Raji (cell line): ENCODE results near the gene MAPK14.
A peak's percentile ranks its signal among the peaks of the same experiment; 100 is the strongest.

Source experiments
- POLR2A ChIP-seq: IDR thresholded peaks from 2 replicates; pipeline ENCODE4 v1.6.1; 2011; ENCODE audit warnings: low read depth, low read length, control low read depth; ENCODE audit not compliant: insufficient read depth

The MAPK14 gene

DNA sequence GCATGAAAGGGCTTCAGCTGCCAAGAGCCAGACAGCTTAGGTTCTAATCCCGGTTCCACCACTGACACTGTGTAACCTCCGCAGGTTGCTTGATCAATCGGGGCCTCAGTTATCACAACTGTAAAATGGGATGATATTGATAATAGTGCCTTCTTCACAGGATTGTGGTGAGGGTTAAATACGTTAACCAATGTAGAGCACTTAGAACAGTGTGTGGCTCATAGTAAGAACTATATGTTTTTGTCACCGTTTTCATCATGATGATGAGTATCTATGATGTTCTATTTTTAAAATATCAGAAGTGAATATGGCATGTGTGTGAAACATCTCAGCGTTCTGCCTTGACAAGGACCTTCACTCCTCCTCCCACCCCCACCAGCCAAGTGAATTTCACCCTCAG, 92.4 kb downstream of the MAPK14 start:
- no peak for TF ChIP-seq POLR2A

DNA sequence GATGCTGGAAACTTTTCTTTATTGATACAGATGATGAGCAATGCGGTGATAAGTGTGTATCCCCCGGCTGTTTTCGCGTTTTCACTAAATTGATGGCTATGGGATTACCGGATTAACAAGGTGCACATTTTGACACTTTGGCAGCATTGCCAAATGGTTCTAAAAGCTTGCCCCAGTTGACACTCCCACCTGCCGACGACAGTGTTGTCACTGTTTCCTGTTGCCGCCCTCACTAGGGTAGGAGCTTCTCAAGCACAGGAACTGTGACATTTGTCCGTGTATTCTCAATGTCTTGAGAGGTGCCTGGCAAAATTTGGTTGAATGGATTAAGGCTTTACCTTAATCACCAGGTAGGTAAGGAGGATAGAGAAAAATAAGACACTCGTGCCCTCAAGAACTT, 92.9 kb downstream of the MAPK14 start:
- TF ChIP-seq POLR2A: peak; percentile 54; the same call in 1 of the 2 replicates

DNA sequence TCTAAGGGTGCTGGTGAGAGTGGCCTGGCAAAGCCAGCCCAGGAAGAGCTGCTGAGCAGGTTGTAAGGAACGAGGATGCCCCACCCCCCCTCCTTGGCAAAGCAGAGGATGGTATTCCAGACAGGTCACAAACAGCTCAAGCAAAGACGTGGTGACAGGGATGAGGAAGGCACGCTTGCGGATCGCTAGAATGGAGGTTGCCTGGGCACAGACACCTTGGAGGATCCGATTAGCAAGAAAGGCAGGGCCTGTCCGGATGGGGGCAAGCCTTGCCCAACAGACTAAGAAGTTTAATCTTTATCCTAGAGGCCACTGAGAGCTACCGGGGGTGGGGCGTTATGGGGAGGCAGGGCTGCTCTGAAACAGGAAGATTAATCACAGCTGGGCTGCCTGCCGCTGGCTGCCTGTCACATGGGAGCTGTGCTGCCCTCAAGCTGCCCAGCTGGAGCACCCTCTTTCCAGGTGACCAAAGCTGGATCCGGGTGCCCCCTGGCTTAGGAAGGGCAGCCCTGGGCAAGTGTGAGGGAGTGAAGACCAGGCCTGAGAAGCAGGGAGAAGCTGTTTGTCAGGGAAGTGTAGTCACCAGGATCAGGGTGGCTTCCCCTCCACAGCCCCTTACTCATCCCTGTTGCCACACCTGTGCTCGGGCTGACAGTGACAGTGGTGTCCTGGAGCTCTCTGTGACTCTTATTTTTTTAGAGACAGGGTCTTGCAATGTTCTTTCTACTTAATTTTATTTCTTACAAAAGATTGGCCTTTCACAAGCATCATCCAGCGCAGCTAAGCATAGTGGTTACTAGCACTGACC, 93.6 kb downstream of the MAPK14 start:
- no peak; the same call in 1 of the 2 replicates for TF ChIP-seq POLR2A

DNA sequence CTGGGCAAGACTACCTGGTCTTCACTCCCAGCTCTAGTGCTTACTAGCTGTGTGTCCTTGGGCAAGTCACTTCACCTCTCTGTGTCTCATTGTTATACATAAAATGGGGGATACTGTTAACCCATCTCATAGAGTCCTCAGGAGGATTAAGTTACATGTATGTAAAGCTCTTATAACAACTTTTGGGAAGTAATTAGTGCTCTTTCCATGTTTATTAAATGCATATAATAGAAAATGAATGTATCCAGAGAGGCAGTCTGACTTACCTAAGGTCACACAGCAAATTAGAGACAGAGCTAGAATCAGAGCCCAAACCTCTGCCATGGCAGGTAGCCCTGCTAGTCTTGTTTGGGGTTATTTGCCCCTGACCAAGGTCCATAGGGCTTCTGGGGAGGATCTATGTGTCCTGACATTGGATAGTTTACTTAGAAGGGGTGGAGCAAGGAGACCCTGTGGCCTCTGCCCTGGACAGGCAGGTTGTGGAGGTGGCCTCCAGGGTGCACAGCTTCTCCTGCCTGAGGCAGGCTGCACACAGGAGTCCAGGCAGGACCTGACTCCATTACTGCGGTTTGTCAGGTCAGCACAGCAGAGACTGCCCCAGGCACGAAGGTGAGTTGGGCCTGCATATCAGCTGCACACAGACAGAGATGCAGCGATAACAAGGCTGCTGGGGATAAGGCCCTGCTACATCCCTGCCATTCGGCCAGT, 94.3 kb downstream of the MAPK14 start:
- TF ChIP-seq POLR2A: no peak

DNA sequence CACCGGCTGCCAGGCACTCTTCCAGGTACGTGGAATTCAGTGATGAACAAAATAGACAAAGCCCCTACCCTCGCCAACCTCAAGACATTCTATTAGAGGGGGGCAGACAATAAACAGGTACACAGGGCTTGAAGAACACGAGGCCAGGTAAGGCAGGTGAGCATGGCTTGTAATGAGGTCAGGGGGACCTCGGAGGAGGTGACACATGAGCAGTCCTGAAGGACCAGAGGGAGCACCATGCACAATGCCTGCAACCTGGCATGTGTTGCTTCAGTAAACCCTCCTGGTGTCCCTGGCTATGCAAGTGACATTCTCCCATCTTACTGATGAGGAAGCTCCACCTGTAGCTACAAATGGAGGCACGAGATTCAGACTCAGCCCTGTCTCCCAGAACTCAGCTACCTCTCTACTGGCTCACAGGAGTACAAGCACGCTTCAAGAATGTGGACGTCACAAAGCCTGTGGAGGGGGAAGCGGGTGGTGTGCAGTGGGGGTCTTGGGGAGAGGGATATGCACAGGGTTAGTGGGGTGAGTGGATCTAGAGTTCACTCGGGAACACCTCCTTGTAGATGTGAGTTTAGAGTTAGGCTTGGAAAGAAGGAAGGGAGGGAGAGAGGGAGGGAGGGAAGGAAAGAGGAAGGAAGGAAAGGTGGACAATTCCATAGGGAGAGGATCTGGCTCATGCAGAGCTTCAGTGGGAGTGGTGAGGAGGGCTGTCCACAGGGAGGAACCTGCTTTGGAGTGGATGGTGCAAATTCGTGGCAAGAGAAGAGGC, 95.1 kb downstream of the MAPK14 start:
- TF ChIP-seq POLR2A: no peak

DNA sequence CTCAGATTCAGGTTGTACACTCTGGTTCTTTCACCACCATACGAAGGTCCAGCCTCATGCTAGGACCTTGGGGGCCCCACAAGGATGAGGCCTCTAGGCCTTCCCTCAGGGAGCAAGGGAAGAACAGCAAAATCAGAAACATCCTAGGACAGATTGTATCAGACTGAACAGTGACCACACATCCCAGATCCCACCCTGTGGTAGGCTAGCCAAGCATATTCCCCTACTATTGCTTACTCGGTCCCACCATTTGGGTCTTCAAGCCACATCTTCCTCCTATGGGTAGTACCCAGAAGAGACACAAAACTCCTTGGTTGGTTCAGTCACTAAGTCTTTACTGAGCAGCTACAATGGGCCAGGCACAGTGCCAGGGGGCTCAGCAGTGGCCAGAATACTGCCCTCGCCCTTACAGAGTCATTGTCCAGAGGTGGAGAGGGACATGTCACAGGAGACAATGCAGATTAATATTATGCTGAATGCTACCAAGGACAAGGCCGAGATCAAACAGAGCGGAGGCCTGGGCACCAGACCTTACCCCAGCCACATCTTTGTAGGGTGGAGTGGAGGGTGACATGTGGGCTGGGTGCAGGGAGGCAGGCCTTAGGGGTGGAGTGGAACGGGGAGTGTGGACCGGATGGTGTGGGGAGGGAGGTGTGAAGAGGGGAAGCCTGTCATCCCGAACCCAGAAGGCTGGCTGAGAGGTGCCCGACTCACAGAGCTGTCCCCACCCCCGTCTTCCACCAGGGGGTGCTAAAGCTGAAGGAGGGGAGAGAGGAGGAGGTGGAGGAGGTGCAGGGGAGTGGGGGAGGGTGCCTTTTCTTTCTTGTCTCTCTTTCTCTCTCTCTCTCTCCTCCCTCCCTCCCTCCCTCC, 95.9 kb downstream of the MAPK14 start:
- 0 out of 2 replicates have a peak, but pooled peaks have one; percentile 19 for TF ChIP-seq POLR2A

DNA sequence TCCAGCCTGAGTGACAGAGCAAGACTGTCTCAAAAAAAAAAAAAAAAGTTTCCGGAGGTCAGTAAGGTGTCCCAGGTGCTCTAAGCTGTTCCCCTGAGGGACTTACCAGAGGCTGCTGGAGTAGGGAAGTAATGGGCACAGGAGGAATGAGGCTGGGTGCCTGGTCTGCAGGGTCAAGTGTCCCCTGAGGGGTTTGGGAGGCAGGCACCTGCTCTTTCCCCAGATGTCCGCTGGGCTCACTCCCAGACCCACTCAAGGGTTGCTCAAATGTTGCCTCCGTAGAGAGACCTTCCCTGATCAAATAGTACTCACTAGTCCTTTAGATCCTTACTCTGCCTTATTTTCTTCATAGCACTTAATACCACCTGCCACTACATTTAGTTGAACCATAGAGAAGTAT, 97.3 kb downstream of the MAPK14 start:
- no peak for TF ChIP-seq POLR2A

DNA sequence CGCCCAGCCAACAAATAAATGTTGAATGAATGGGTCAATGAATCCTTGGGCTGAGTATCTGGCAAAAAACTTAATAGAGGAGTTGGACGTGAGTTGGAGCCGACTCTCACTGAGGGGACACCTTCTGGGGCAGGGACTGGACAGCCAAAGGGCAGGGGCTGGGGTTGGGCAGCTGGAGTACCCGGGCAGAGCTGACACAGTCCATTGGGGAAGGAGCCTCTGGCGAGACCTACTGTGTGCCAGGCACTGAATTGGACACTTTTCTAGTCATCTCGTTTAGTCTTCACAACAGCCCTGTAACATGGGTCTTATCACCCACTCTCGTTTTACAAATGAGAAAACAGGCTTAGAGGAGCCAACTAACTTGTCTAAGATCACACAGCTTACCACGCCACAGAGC, 98.0 kb downstream of the MAPK14 start:
- TF ChIP-seq POLR2A: no peak

DNA sequence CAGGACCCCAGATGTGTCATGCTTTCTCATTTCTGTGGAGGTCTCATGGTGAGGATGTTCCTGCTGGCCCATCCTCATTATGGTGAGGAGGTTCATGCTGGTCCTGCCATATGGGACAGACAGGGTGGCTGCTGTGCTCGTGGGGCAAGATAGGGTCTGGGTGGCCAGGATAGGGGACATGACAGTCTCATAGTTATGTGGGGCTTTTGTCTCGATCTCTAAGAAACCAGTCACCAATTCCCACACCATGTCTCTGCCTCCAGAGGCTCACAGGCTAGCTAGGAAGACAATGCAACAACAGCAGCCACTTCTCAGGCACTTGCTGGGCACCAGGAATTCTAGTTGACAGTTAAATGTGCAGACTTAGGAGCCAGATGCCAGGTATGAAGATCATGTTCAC, 98.5 kb downstream of the MAPK14 start:
- TF ChIP-seq POLR2A: no peak

DNA sequence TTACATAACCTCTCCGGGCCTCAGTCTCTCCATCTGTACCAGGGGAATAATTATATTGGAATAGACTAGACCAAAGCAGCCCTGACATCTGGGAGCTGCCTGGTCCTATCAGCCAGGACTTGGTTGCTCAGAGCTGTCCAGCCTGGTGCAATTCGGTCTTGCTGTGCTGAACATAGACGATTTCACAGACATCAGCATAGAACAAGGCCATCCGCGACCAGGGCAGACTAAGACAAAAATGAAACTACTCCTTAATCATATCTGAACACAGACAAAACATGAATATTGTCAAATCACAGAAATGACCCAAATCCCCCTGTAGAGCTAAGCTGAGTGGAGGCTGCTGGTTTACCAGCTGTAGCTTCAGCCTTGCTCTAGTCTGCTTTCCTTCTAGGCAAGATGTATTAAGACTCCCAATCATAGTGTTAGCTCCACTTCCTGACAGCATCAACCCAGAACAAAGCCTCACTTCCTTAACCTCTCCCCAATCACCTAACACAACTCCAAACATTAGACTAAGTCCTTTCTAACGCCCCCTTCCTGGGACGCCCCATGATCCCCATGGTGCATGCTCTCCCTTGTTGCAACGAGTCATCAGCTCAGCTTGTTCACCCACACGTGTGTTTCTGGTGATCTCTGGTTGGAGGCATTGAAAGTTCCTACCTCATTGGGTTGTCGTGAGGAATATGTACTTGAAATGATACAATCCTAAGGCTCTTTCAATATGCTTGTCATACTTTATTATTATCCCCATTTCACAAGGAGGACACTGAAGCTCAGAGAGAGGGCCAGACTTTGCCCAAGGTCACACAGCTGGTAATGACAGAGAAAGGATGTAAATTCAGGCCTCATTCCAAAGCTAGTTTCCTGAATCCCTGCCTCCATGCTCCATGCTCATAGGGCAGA, 99.2 kb downstream of the MAPK14 start:
- no peak for TF ChIP-seq POLR2A

DNA sequence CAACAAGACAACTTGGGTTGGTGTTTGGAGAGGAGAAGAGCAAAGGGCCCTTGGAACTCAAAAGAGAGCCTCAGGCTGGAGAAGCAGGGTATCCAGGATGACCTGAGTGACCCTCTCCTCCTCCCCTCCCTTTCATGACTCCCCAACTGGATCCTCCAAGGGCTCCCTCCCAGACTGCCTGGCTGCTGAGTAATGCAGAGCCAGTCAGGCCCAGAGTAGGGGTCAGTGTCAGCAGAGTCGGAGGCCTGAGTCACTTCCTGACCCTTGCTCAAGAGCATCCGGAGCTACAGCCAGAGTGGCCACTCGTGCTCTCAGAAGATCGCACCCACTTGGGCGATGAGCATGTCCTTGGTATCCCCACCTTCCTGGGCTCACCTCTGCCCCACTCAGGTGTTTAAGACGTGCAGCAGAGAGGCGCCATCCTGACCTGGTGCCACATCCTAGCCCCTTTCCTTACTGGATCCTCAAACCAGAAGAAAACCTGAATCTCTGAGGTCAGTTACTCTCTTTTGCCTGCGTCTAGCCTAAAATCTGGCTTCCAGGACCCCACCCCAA, 99.9 kb downstream of the MAPK14 start:
- TF ChIP-seq POLR2A: no peak

DNA sequence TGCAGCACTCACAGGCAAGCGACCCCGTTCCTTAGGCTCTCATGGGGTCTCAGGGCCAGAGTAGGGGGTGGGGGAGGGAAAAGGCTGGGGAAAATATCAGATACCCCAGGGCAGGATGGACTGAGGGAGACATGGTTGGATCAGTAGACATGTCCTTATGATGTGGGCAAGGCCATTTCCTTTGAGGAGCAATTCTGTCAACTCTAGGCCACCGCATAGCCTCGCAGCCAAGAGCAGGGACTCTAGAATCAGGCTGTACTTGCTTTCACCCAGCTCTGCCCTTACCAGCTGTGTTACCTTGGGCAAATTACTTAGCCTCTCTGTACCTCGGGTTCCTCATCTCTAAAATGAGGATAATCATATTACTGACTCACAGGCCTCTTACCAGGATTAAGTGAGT, 100.5 kb downstream of the MAPK14 start:
- TF ChIP-seq POLR2A: no peak

DNA sequence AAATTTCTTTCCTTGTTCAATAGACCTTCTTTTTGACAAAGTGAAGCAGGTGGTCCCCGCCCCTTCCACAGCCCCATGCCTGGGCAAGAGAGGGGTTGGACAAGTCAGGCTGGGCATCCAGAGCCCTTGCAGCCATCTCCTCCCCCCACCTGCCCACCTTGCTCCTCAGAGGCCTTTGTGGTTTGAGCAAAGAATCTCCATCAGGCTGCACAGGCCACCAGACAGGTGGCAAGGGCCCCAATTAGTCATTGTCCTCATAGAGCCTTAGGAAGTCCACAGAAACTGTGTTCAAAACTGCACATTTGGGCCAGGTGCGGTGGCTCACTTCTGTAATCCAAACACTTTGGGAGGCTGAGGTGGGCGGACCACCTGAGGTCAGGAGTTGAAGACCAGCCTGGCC, 101.2 kb downstream of the MAPK14 start:
- TF ChIP-seq POLR2A: no peak
